Adrenal gland (tissue), 12 donors: ENCODE measurements around the gene LRRC8B. TPM values are rescaled to one million over a fixed set of nuclear protein-coding genes. Genes with fewer than 3 reads are reported as not detected.
A peak's percentile ranks its signal among the peaks of the same experiment; 100 is the strongest.

Experiments used
- DNase-seq, 7 donors: peaks; one replicate each; pipeline ENCODE4 v3.0.0-alpha.2; 2019 to 2020
- H3K27ac ChIP-seq, 5 donors: fragments of 200-600 bp; sonication (generic) in 4 of 5; 1 replicate in 3 of 5; 2 replicates in 2 of 5; pipeline versions ENCODE4 v1.5.1 to v1.8.0; 2016 to 2020; ENCODE audit warnings: mild to moderate bottlenecking in 1 of 5
- H3K27me3 ChIP-seq: fragments of 200-600 bp; 2 replicates; pipeline ENCODE4 v1.8.0; 2021
- H3K36me3 ChIP-seq, 2 donors: fragments of 200-600 bp; replicated peaks in 1 of 2; 1 replicate in 1 of 2; 2 replicates in 1 of 2; pipeline versions ENCODE4 v1.5.1 to v1.8.0; 2018 to 2022
- H3K4me1 ChIP-seq, 2 donors: fragments of 200-600 bp; replicated peaks in 1 of 2; 1 replicate in 1 of 2; 2 replicates in 1 of 2; pipeline versions ENCODE4 v1.5.1 to v1.8.0; 2018 to 2021
- H3K4me3 ChIP-seq, 4 donors: fragments of 200-600 bp; sonication (generic) in 3 of 4; one replicate each; pipeline ENCODE4 v1.5.1; 2016 to 2018
- H3K9me3 ChIP-seq, 3 donors: fragments of 200-600 bp; sonication (generic) in 1 of 3; replicated peaks in 1 of 3; 1 replicate in 2 of 3; 2 replicates in 1 of 3; pipeline versions ENCODE4 v1.5.1 to v1.8.0; 2016 to 2021
- POLR2A ChIP-seq, 2 donors: fragments of 450-650 bp; IDR thresholded peaks; one replicate each; pipeline ENCODE4 v1.6.1; 2017; ENCODE audit warnings: antibody characterized with exemption in 2 of 2, mild to moderate bottlenecking in 2 of 2, moderate library complexity in 1 of 2
- WGBS, 4 donors: extraction: QIAGEN DNeasy Blood & Tissue Kit in 2 of 4; methylation state at CpG; one replicate each; pipeline versions ENCODE4 v1.1.5 to v1.1.7; 2013 to 2017; 5-methylcytosine and 5-hydroxymethylcytosine counted together
- intact Hi-C, 2 donors: fragments of 100-400 bp; cut with DNase I; formaldehyde crosslinking; loops; one replicate each; pipeline versions ENCODE4 v1.14.1 to v1.15.0; 2022 to 2023
- polyA plus RNA-seq, 3 donors: library from polyadenylated mRNA; stranded (reverse); fragments of 200-250 nt in 2 of 3; fragments of 350-450 nt in 1 of 3; fragmentation: Illumina TruSeq in 1 of 3; extraction: RNeasy Lipid Tissue Mini Kit (QIAGEN cat#74804) in 1 of 3; gene quantifications; one replicate each; pipeline ENCODE4 v1.2.3, GENCODE V29; 2013 to 2014
- total RNA-seq, 9 donors: library from RNA; depleted of rRNA in 4 of 9; stranded (reverse); fragments of >200 nt in 4 of 9; fragments of 120-200 nt in 1 of 9; fragmentation: NEBNext Ultra II Directional in 1 of 9; extraction: Animal tissue kit (Norgen Biotek cat#: 25700) in 1 of 9; gene quantifications; one replicate each; pipeline versions ENCODE4 v1.1.0 to v1.2.4, GENCODE V29; 2013 to 2023
- TF ChIP-seq, protein P1 (sequence below), 6 experiments: fragments of 450-650 bp in 4 of 6; fragments of 200-600 bp in 2 of 6; sonication (generic) in 1 of 6; IDR thresholded peaks; 1 replicate in 5 of 6; 2 replicates in 1 of 6; pipeline versions ENCODE4 v1.5.1 to v1.8.0; 2016 to 2021; ENCODE audit warnings: antibody characterized with exemption in 6 of 6, mild to moderate bottlenecking in 2 of 6, moderate library complexity in 1 of 6
- donor health status: healthy with polysubstance abuse.
- donor health status: Bipolar disorder and iron deficiency.
- donor health status: DM: yes; HTN: yes; CAD: no.
- donor health status: DM: no; HTN: no; CAD: no.
- donor health status: DM: no; HTN: no; CAD: no.
- donor health status: DM: yes; HTN: yes; CAD: no.

Gene LRRC8B
- total and polyA plus RNA-seq, 12 donors, result 7.7 to 69.6 (median 39.1) TPM

DNA sequence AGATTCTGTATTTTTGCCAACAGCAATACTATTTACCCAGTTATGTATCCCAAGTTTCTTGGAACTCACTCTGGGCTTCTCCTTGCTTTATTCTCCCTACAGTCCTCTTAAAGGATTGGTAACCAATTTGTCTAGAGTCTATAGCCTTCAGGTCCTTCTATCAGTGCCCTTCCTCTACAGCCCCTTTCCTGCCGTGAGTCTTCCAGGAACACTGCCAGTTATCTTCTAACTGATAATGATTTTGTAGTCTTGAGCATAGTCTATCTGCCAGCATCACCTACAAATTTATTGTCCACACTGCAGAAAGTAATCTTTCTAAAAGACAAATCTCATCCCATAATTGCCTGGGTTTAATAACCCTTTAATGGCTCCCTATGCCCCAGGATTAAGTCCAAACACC lies 8.2 kb downstream of the LRRC8B start:
- no peak for DNase-seq
- no peak overlapping the region for H3K27ac ChIP-seq
- TF ChIP-seq, protein P1, sequence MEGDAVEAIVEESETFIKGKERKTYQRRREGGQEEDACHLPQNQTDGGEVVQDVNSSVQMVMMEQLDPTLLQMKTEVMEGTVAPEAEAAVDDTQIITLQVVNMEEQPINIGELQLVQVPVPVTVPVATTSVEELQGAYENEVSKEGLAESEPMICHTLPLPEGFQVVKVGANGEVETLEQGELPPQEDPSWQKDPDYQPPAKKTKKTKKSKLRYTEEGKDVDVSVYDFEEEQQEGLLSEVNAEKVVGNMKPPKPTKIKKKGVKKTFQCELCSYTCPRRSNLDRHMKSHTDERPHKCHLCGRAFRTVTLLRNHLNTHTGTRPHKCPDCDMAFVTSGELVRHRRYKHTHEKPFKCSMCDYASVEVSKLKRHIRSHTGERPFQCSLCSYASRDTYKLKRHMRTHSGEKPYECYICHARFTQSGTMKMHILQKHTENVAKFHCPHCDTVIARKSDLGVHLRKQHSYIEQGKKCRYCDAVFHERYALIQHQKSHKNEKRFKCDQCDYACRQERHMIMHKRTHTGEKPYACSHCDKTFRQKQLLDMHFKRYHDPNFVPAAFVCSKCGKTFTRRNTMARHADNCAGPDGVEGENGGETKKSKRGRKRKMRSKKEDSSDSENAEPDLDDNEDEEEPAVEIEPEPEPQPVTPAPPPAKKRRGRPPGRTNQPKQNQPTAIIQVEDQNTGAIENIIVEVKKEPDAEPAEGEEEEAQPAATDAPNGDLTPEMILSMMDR (IDR thresholded peaks at IDR 0.05), result no peak
- no peak for TF ChIP-seq POLR2A (IDR thresholded peaks at IDR 0.05)
- peaks cover 8 to 58% of the 10 kb centered on the region in 2 donors for H3K4me1 ChIP-seq
- no peaks in the 10 kb centered on the region for H3K9me3 ChIP-seq
- H3K27me3 ChIP-seq, result no peaks in the 10 kb centered on the region
- intact Hi-C loops, result no loop called here
- H3K4me3 ChIP-seq, result no peak overlapping the region
- H3K36me3 ChIP-seq, result no peaks in the 10 kb centered on the region
- 18 to 55% (median 30%) methylated on average over 1 of the region's 1 CpG for whole genome bisulfite sequencing, 4 donors

DNA sequence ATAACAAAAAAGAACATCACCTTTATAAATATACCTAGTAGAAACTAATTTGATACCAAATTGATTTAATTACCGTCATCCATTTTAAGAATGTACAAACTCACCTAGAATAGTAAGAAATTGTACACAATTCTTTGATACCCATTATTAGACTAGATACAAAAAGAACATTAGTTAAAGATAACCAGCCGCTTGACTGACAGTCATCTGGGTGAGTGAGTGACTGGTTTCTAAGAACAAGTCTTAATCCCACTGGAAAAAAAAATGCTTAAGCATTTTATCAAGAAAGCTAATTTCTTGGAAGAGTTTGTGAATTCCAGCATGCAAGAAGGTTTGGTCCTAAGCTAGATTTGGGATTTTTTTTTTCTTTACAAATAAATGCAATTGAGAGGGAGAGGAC lies 10.9 kb downstream of the LRRC8B start:
- intact Hi-C loops, result no loop called here
- WGBS, 4 donors, result 94 to 98% (median 97%) methylated on average over 2 of the region's 2 CpGs
- DNase-seq, result no peak

DNA sequence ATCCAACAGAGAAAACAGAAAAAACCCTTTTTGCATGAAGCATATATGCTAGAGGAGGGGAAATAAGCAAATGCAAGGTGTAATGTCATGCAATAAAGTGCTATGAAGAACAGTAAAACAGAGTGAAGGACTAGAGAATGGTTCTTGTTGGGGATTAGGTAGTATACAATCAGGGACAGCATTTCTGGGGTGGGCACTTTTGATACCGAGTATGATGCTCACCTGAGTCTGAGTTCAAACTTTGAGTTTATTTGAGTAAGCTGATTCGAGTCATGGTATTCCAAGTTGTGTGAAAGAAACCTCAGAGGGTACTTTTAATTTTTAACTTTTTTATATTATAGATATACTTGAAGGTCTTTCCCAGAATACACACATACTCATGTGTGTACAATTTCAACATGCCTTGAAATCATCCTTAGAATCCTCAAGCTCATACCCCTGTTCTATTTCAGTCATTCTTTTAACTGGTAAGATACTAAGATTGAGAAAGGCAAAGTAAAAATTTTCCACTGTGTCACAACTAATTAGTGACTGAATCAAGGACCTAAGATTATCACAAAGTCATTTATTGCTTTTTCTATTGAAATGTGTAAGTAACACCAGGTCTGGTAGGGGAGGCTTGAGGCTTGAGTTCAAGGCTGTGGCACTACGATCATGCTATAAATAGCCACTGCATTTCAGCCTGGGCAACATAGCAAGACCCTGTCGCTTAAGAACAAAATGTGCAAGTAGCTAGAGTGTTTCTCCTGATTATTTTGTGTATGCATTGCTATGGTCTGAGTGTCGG lies 12.1 kb downstream of the LRRC8B start:
- Histone ChIP-seq H3K36me3 (no peaks in the 10 kb centered on the region), H3K4me3 (no peak overlapping the region), H3K27me3 (no peaks in the 10 kb centered on the region), H3K27ac (peak overlapping the region in 2 of 5 donors; percentile 10 to 60), H3K9me3 (no peaks in the 10 kb centered on the region), H3K4me1 (peaks cover 14 to 35% of the 10 kb centered on the region in 2 donors)
- no peak for DNase-seq
- 82 to 88% (median 85%) methylated on average over 5 of the region's 5 CpGs for WGBS, 4 donors
- intact Hi-C loops, result no loop called here
- TF ChIP-seq, protein P1 (IDR thresholded peaks at IDR 0.05), result no peak
- TF ChIP-seq POLR2A (IDR thresholded peaks at IDR 0.05), result no peak

More for the DNA sequence above, 10.9 kb downstream of the LRRC8B start:
- Histone ChIP-seq H3K27ac (no peak overlapping the region), H3K4me1 (peaks cover 13 to 44% of the 10 kb centered on the region in 2 donors), H3K4me3 (no peak overlapping the region), H3K9me3 (no peaks in the 10 kb centered on the region), H3K27me3 (no peaks in the 10 kb centered on the region), H3K36me3 (no peaks in the 10 kb centered on the region)
- no peak for TF ChIP-seq POLR2A (IDR thresholded peaks at IDR 0.05)
- TF ChIP-seq, protein P1 (IDR thresholded peaks at IDR 0.05), result no peak

DNA sequence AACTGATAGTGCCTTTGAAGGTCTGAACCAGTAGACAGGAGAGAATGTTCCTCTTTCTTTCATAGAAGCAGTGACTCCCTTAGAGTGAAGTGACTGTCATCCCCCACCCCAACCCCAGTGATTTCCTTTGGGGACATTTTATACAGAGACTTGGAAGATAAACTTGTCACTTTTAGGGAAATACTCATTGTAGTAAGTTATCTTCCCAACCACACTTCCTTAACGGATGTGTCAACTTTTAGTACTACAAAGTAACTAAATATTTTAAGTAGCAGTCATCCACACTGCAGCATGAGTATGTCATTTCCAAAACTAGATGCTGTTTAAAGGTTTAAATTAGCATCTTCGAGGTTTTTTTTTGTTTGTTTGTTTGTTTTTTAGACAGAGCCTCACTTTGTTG lies 13.7 kb downstream of the LRRC8B start:
- H3K36me3 ChIP-seq, result no peaks in the 10 kb centered on the region
- DNase-seq, result no peak
- whole genome bisulfite sequencing, 4 donors, result 53 to 66% (median 61%) methylated on average over 2 of the region's 2 CpGs
- TF ChIP-seq, protein P1 (IDR thresholded peaks at IDR 0.05), result no peak
- no peak for TF ChIP-seq POLR2A (IDR thresholded peaks at IDR 0.05)
- H3K9me3 ChIP-seq, result no peaks in the 10 kb centered on the region
- intact Hi-C loops, result no loop called here
- H3K27me3 ChIP-seq, result no peaks in the 10 kb centered on the region
- peak overlapping the region in 1 of 5 donors; percentile 32 for H3K27ac ChIP-seq
- no peak overlapping the region for H3K4me3 ChIP-seq
- H3K4me1 ChIP-seq, result peaks cover 14 to 28% of the 10 kb centered on the region in 2 donors
